Measurements from ENCODE around the gene NIPBL. TPM values are rescaled to one million over a fixed set of nuclear protein-coding genes. Genes with fewer than 3 reads are reported as not detected.
"Not testable (repeated sequence)": the region's sequence is repeated elsewhere in the genome, so short reads cannot be mapped to it uniquely, and the experiment has no call there.

Gene NIPBL
- total RNA-seq, 1 donor from 2014 or later = 46.8 TPM

DNA sequence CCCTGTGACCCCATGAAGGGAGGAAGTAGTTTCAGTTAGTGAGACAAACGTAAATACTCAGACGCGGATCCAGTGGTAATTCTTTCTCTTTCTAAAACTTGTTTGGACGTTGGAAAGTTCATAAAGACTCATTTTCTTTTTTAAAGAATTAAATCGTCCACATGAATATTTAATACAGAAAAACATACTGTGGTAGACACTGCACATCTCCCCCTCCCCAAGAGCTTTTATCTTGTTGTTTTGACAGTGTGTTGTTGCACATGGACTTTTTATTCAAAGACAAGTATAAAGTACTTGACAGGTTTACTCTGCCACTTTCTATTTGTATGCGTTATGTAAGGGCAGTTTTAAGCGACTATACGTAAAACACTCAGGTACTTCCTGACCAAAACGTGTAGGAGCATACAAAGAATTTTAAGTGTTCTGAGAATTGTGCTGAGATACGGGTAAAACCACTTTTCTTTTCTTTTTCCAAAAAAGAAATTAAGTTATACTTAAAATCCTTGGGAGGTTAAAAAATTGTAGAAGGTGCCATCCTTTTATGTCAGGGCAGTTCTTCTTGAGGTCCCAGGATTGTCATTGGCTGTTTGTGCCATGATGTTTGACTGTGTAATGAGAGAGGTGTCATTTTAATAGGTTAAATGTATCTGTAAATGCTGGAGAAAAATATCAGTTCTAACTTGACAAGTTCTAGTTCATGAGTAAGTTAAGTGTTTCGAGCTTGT, 1.3 kb downstream of the NIPBL start:
- no peak for DNase-seq (ENCODE audit: low spot score)
- intact Hi-C loops (cut with DNase I) = loop anchor here (5.0 to 10.0 kb wide), 3 partner anchors 69 to 497 kb away; partner anchors contain the start of genes NUP155 and WDR70

DNA sequence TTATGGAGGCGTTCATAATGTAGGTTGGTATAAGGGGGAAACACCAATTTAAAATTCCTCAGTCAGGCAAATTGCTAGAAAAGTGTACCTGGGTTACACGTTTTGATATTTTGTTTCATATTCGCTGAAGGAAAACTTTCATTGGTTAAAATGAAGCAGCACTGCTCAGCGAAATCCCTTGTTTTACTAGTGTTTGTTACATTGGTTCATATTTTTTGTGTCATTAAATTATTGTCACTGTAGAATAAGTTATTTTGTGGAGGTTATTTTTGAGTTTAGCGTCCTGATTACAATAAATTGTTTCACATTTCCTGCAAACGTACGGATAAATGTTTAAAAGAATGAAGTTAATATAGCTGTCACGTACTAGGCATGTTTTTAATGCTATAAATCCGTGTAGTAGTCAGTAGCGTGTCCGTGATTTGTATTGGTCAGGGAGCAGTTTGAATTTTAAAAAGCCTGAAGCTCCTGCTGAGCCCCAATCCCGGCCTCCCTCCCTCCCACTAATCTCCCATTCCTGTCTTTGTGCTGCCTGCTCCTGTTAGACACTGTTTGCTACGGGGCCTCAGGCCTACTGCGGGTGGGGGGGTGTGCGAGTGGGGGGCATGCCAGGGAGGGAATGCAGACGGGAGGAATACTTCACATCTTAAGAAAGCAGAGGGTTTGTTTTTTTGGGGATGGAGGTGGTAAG, 2.0 kb downstream of the NIPBL start:
- DNase-seq (ENCODE audit: low spot score) = no peak
- intact Hi-C loops (cut with DNase I) = loop anchor here (5.0 to 10.0 kb wide), 3 partner anchors 69 to 496 kb away; partner anchors contain the start of genes NUP155 and WDR70

- intact Hi-C loops (cut with DNase I) = loop anchor here (5.0 to 10.0 kb wide), 3 partner anchors 68 to 495 kb away; partner anchors contain the start of genes NUP155 and WDR70
- DNase-seq (ENCODE audit: low spot score) = no peak
Observed at GRCh38 chr5:36879274-36880033, 2.9 kb downstream of the NIPBL start.

- intact Hi-C loops (cut with DNase I) = no loop called here
- DNase-seq (ENCODE audit: low spot score) = no peak
Observed at GRCh38 chr5:36880761-36881160, 4.2 kb downstream of the NIPBL start.

DNA sequence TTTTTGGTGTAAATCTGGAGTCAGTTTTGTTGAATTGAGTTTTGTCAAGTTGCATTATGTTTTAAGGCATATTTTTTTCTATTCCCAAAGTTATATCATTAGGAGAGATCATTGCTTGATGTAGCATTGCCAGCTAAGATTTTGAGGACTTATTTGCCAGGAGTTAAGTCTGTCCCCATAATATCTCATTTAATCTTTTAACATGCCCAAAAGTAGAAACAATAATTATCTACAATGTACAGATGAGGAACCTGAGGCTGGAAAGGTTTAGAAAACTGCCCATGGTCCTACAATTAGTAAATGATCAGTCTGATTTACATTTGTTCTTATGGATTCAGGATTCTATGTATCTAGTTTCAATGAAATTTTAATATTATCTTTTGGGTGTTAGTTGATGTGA, 4.7 kb downstream of the NIPBL start:
- intact Hi-C loops (cut with DNase I) = no loop called here
- DNase-seq (ENCODE audit: low spot score) = no peak

DNA sequence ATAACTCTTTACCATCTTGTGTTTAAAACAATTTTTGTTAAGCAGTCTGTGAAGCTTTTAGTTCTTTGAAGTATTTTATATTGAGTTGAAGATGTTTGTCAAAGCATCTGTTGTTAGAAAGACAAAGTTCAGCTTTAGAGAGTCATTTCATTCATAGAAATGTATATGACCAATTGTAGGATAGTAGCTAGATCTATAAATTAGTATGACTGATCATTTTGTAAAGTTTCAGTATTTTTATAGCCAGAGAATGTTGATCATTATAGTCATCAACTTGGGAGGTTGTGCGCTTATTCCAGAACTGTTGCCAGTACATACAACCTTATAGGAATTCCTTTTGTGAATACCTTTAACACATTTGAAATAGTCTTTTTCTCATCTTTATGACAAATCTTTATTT, 5.2 kb downstream of the NIPBL start:
- intact Hi-C loops (cut with DNase I) = no loop called here
- DNase-seq (ENCODE audit: low spot score) = no peak

- no peak for DNase-seq (ENCODE audit: low spot score)
- intact Hi-C loops (cut with DNase I) = no loop called here
Observed at GRCh38 chr5:36882250-36882649, 5.7 kb downstream of the NIPBL start.

DNA sequence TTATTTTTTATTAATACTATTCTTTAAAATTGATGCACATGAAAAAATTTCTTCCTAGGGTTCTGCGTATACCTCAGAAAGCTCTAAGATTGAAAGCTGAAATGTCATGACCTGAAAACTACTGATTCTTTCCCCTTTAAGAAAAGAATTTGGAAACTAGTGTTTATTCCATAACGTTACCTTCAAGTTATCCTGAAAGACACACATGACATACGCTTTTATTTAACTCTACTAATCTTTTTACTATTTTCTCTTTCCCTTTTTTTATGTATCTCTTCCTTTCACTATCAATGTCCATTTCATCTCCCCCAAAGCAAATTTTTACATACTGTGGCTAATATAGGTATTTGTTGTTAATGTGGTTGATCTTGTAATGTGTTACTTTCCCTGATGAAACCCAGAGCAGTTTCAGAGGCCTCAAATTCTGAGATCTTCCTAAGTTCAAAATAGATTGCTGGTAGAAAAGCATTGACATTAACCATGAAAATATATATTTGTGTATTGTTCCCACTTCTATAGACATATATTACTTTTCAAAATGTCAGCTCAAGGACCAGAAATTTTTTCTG, 7.4 kb downstream of the NIPBL start:
- intact Hi-C loops (cut with DNase I) = no loop called here
- no peak for DNase-seq (ENCODE audit: low spot score)

- no peak for DNase-seq (ENCODE audit: low spot score)
- intact Hi-C loops (cut with DNase I) = no loop called here
Observed at GRCh38 chr5:36885149-36885548, 8.6 kb downstream of the NIPBL start.

DNA sequence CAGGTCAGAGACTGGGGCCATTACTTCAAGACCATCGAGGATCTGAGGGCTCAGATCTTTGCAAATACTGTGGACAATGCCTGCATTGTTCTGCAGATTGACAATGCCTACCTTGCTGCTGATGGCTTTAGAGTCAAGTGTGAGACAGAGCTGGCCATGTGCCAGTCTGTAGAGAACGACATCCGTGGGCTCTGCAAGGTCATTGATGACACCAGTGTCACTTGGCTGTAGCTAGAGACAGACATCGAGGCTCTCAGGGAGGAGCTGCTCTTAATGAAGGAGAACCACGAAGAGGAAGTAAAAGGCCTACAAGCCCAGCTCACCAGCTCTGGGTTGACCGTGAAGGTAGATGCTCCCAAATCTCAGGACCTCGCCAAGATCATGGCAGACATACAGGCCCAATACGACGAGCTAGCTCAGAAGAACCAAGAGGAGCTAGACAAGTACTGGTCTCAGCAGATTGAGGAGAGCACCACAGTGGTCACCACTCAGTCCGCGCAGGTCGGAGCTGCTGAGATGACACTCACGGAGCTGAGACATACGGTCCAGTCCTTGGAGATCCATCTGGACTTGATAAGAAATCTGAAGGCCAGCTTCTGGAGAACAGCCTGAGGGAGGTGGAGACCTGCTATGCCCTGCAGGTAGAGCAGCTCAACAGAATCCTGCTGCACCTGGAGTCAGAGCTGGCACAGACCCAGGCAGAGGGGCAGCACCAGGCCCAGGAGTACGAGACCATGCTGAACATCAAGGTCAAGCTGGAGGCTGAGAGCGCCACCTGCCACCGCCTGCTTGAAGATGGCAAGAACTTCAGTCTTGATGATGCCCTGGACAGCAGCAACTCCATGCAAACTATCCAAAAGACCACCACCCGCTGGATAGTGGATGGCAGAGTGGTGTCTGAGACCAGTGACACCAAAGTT, 9.3 kb downstream of the NIPBL start:
- intact Hi-C loops (cut with DNase I) = no loop called here

GRCh38 chr5:36886791-36887190, 10.2 kb downstream of the NIPBL start:
- intact Hi-C loops (cut with DNase I) = no loop called here
- DNase-seq (ENCODE audit: low spot score) = no peak

More for the DNA sequence above, 9.3 kb downstream of the NIPBL start:
- no peak for DNase-seq (ENCODE audit: low spot score)

DNA sequence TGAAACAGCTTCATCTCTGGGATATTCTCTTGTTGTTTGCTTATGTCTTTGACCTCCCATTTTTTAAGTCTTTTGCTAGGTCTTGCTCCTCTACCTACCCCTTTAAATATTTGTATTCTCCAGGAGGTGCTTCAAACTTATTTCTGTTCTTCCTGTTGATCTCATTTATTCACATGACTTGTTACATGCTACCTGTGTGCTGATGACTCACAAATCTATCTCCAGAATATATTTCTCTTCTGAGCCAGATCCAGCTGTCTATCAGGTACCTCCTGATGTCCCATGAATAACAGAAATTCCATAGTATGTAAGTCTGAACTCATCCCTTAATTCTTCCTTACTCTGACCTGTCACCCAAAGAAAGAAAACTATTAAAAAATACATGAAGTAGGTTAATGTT, 11.0 kb downstream of the NIPBL start:
- intact Hi-C loops (cut with DNase I) = no loop called here
- DNase-seq (ENCODE audit: low spot score) = no peak

DNA sequence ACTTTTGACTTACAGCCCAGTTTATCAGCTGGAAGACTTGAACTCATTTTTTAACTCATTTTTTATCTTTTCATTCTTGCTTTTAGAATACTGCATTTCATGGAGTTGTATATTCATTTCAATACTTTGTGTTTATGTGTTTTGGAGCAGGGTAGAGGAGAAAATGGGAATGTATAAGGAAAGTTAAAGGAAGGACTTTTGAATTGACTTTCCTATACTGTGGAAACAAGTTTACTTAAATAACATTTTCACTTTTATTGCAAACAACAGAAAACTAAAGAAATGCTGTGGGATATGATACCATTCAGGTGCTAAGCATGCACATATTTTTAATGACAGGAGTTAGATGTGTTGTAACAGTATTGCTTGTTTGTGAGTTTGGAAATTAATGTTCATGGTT, 11.7 kb downstream of the NIPBL start:
- intact Hi-C loops (cut with DNase I) = no loop called here
- no peak for DNase-seq (ENCODE audit: low spot score)

DNA sequence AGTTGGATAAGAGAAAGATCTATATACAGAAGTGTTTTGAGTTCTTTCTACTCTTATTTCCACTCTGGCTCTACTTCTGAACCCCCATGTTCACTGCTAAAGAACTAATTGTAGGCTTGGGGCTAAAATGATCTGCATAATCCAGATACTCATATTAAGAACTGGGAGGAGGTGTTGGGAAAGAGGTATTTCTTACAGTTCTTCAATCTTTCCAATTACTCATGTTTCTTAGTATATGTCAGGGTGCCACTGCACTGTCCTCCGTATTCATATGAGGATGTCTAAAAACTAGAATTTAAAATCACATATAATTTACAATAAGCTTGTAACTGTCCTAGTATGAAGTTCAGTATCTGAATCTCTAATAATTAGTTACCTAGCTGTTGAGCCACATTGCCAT, 12.7 kb downstream of the NIPBL start:
- intact Hi-C loops (cut with DNase I) = no loop called here

GRCh38 chr5:36891266-36891665, 14.7 kb downstream of the NIPBL start:
- DNase-seq (ENCODE audit: low spot score) = no peak
- intact Hi-C loops (cut with DNase I) = no loop called here

More for the DNA sequence above, 12.7 kb downstream of the NIPBL start:
- DNase-seq (ENCODE audit: low spot score) = no peak

- intact Hi-C loops (cut with DNase I); DNase-seq (ENCODE audit: low spot score): not testable (repeated sequence)
Observed at GRCh38 chr5:36892085-36892830, 15.7 kb downstream of the NIPBL start.

GRCh38 chr5:36894954-36895353, 18.4 kb downstream of the NIPBL start:
- DNase-seq (ENCODE audit: low spot score) = no peak
- intact Hi-C loops (cut with DNase I) = no loop called here

GRCh38 chr5:36896476-36896875, 19.9 kb downstream of the NIPBL start:
- no peak for DNase-seq (ENCODE audit: low spot score)
- intact Hi-C loops (cut with DNase I) = no loop called here
